Body of pancreas (tissue), 4 donors: ENCODE measurements around the gene PDGFD. TPM values are rescaled to one million over a fixed set of nuclear protein-coding genes. Genes with fewer than 3 reads are reported as not detected.

ENCODE experiments used
- ATAC-seq: fragments of 150-250 bp; one replicate; pipeline ENCODE4 v1.9.1; 2016
- DNase-seq, 4 donors: peaks; one replicate each; pipeline ENCODE4 v3.0.0-alpha.2; 2019
- H3K27ac ChIP-seq, 4 donors: fragments of 200-600 bp; sonication (generic); 1 replicate in 3 of 4; 2 replicates in 1 of 4; pipeline versions ENCODE4 v1.5.1 to v1.6.1; 2016 to 2019; ENCODE audit warnings: mild to moderate bottlenecking in 1 of 4, mixed read lengths in 1 of 4, moderate library complexity in 1 of 4
- H3K27me3 ChIP-seq, 2 donors: fragments of 200-600 bp; sonication (generic); one replicate each; pipeline ENCODE4 v1.6.0; 2016; ENCODE audit warnings: mild to moderate bottlenecking in 1 of 2
- H3K36me3 ChIP-seq, 2 donors: fragments of 200-600 bp; sonication (generic); replicated peaks in 1 of 2; 2 replicates each; pipeline ENCODE4 v1.5.1; 2016; ENCODE audit warnings: low read depth in 2 of 2; ENCODE audit not compliant: insufficient read depth in 1 of 2
- H3K4me1 ChIP-seq: fragments of 200-600 bp; sonication (generic); one replicate; pipeline ENCODE4 v1.6.0; 2016
- H3K4me3 ChIP-seq, 2 donors: fragments of 200-600 bp; sonication (generic); 1 replicate in 1 of 2; 2 replicates in 1 of 2; pipeline ENCODE4 v1.5.1; 2016 to 2019
- H3K9me3 ChIP-seq, 3 donors: fragments of 200-600 bp; sonication (generic); 1 replicate in 2 of 3; 2 replicates in 1 of 3; pipeline ENCODE4 v1.5.1; 2016
- POLR2A ChIP-seq, 3 donors: fragments of 450-650 bp; IDR thresholded peaks; one replicate each; pipeline ENCODE4 v1.6.1; 2016; ENCODE audit warnings: antibody characterized with exemption in 3 of 3, mild to moderate bottlenecking in 2 of 3
- WGBS, 2 donors: methylation state at CpG; one replicate each; pipeline ENCODE4 v1.1.5; 2017; 5-methylcytosine and 5-hydroxymethylcytosine counted together
- intact Hi-C: fragments of 100-400 bp; cut with DNase I; formaldehyde crosslinking; loops from one replicate; pipeline ENCODE4 v1.15.1; 2023
- total RNA-seq, 2 donors: library from RNA; depleted of rRNA; stranded (reverse); fragments of >200 nt; gene quantifications; one replicate each; pipeline ENCODE4 v1.1.0, GENCODE V29; 2016
- TF ChIP-seq, protein P1 (sequence below), 7 experiments: fragments of 450-650 bp in 4 of 7; fragments of 200-600 bp in 3 of 7; sonication (generic) in 3 of 7; IDR thresholded peaks; one replicate each; pipeline ENCODE4 v1.5.1; 2016 to 2019; ENCODE audit warnings: antibody characterized with exemption in 7 of 7

Gene PDGFD
- total RNA-seq, 2 donors from 2014 or later, result 26.7 to 43.1 TPM

DNA sequence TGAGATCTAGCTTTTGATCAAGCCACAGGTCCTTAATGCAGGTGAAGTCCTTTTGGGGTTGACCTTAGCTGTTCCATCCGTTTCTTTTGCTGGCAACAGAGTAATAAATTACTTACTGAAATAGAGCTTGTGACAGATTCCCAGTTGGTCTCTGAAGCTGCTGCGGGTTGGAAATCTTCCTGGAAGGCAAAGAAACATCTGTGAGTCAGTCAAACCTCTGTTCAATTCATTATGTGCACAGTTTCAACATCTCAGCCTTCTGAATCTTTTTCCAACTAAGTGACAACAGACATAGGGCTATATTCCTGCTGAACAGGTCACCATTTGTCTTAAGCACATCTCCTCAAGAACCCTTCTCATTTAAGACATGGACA lies 216.4 kb downstream of the PDGFD start:
- TF ChIP-seq, protein P1, sequence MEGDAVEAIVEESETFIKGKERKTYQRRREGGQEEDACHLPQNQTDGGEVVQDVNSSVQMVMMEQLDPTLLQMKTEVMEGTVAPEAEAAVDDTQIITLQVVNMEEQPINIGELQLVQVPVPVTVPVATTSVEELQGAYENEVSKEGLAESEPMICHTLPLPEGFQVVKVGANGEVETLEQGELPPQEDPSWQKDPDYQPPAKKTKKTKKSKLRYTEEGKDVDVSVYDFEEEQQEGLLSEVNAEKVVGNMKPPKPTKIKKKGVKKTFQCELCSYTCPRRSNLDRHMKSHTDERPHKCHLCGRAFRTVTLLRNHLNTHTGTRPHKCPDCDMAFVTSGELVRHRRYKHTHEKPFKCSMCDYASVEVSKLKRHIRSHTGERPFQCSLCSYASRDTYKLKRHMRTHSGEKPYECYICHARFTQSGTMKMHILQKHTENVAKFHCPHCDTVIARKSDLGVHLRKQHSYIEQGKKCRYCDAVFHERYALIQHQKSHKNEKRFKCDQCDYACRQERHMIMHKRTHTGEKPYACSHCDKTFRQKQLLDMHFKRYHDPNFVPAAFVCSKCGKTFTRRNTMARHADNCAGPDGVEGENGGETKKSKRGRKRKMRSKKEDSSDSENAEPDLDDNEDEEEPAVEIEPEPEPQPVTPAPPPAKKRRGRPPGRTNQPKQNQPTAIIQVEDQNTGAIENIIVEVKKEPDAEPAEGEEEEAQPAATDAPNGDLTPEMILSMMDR (IDR thresholded peaks at IDR 0.05), result no peak
- TF ChIP-seq POLR2A (IDR thresholded peaks at IDR 0.05), result no peak

DNA sequence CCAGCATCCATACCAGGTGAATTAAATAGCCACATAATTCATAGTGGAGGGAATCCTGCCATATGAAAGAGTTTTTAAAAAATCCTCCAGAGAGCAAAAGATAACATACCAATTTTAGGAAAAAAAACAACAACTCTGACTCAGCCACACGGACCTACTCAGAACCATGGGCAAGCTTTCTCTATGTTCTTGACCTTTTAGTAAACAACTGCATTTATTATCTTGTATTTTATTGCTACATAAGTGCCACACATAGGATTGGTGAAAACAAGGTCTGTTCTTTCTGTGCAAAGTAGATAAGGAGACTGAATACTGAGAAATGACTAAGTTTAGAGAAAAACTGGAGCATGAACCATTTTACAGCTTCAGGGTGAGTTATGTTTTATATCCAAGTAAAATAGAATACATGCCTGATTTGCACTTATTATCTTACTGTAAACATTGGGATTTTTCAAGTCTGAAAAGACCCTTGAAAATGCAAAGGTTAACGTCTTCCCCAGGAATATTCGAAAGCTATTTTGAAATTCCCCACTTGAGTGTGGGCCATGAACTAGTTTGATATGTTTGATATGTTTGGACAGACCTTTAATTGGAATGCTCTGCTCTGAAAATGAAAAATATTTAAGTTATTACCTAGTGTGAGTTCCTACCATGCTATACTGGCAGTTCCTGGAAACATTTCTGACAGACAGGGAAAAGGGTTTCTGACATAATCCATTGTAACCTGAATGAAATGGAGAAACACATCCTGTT lies 217.0 kb downstream of the PDGFD start:
- 60 to 61% methylated on average over 3 of the region's 3 CpGs for WGBS, 2 donors
- no peaks in the 10 kb centered on the region for H3K4me1 ChIP-seq
- H3K27me3 ChIP-seq, result no peaks in the 10 kb centered on the region
- TF ChIP-seq POLR2A (IDR thresholded peaks at IDR 0.05), result no peak
- TF ChIP-seq, protein P1 (IDR thresholded peaks at IDR 0.05), result no peak
- no peak for ATAC-seq
- H3K9me3 ChIP-seq, result no peaks in the 10 kb centered on the region
- H3K36me3 ChIP-seq, result no peaks in the 10 kb centered on the region
- intact Hi-C loops, result no loop called here
- peak overlapping the region in 1 of 4 donors; percentile 16 for H3K27ac ChIP-seq
- H3K4me3 ChIP-seq, result no peak overlapping the region
- DNase-seq, result no peak

More for the DNA sequence above, 216.4 kb downstream of the PDGFD start:
- Histone ChIP-seq H3K27me3 (no peaks in the 10 kb centered on the region), H3K36me3 (no peaks in the 10 kb centered on the region), H3K9me3 (no peaks in the 10 kb centered on the region), H3K4me3 (no peak overlapping the region), H3K4me1 (no peaks in the 10 kb centered on the region), H3K27ac (peak overlapping the region in 1 of 4 donors; percentile 16)
- DNase-seq (no peak), ATAC-seq (no peak)
- intact Hi-C loops, result no loop called here
- 42 to 54% methylated on average over 2 of the region's 2 CpGs for WGBS, 2 donors

DNA sequence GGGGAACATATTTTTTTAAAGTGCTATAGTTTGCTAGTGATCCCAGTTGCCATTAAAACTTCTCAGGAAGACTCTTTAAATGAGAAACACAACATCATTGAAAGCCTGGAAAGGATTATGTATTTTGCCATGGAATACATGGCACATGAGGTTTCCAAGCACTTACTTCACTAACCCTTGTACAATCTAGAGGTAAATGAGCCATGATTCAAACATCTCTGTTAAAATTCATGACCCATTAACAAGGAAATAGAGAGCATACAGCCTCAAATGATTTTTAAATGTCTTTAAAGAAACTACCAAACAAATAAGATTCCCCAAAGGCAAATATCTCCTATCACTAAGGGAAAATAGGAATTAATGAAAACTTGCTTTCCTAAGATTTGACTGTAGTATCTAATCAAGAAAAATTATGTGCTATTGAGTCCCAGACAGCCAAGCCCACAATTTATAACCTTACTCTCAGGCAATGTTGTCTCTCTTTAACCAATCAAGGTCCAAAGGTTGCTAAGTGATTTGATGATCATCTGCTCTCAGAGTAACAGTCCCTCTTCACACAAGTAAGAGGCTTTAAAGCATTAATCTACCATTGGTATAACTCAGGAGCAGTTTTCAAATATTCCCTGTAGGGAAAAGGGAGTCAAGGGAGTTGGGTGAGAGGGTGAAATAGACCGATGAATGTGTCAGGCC lies 219.6 kb downstream of the PDGFD start:
- Histone ChIP-seq H3K9me3 (no peaks in the 10 kb centered on the region), H3K4me3 (no peak overlapping the region), H3K36me3 (no peaks in the 10 kb centered on the region), H3K27ac (no peak overlapping the region), H3K27me3 (no peaks in the 10 kb centered on the region), H3K4me1 (no peaks in the 10 kb centered on the region)
- 89 to 100% methylated on average over 1 of the region's 1 CpG for whole genome bisulfite sequencing, 2 donors
- intact Hi-C loops, result no loop called here
- TF ChIP-seq POLR2A (IDR thresholded peaks at IDR 0.05), result no peak
- TF ChIP-seq, protein P1 (IDR thresholded peaks at IDR 0.05), result no peak
- DNase-seq, result no peak
- ATAC-seq, result no peak

DNA sequence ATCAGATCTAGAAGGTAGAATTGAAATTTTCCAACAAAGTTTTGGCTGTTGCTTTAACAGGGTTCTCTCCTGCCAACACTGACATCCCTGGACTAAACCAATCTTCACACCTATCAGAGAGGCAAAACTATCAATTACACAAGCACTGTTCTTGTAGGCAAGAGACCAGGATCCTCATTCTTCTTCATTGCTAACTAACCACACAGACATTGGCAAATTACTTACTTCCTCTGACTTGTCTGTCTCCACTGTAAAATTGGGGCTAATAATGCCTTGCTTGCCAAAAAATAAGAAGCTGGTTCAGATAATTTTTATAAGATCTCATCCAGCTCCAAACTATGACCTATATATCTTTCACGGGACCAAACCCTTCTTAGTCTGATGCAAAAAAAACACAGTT lies 221.3 kb downstream of the PDGFD start:
- Histone ChIP-seq H3K27ac (no peak overlapping the region), H3K4me3 (no peak overlapping the region), H3K9me3 (no peaks in the 10 kb centered on the region), H3K27me3 (no peaks in the 10 kb centered on the region), H3K4me1 (no peaks in the 10 kb centered on the region), H3K36me3 (no peaks in the 10 kb centered on the region)
- DNase-seq (no peak), ATAC-seq (no peak)
- intact Hi-C loops, result no loop called here
- TF ChIP-seq, protein P1 (IDR thresholded peaks at IDR 0.05), result no peak
- TF ChIP-seq POLR2A (IDR thresholded peaks at IDR 0.05), result no peak
- WGBS, 2 donors, result 79 to 95% methylated on average over 1 of the region's 1 CpG
